A549 treated with ZK216348 at 1 μM for 4 hours (cell line): ENCODE measurements around the gene FBXO27. TPM values are rescaled to one million over a fixed set of nuclear protein-coding genes. Genes with fewer than 3 reads are reported as not detected.

ENCODE experiments used
- total RNA-seq: library from RNA; stranded (reverse); fragments of 200-300 nt; extraction: Qiagen RNA extraction; gene quantifications from 5 replicates; pipeline ENCODE4 v1.2.3, GENCODE V29; 2022; ENCODE audit warnings: low read depth

Gene FBXO27
- 2.7 to 7.5 TPM (median 4.6 TPM) in 5 replicates for total RNA-seq

GRCh38 chr19:39032063-39032918 lies at the start of gene FBXO27:
Gene FBXO27 (minus strand): TSS chr19:39032549. CDS start chr19:39032227, 322 bp downstream.

DNA sequence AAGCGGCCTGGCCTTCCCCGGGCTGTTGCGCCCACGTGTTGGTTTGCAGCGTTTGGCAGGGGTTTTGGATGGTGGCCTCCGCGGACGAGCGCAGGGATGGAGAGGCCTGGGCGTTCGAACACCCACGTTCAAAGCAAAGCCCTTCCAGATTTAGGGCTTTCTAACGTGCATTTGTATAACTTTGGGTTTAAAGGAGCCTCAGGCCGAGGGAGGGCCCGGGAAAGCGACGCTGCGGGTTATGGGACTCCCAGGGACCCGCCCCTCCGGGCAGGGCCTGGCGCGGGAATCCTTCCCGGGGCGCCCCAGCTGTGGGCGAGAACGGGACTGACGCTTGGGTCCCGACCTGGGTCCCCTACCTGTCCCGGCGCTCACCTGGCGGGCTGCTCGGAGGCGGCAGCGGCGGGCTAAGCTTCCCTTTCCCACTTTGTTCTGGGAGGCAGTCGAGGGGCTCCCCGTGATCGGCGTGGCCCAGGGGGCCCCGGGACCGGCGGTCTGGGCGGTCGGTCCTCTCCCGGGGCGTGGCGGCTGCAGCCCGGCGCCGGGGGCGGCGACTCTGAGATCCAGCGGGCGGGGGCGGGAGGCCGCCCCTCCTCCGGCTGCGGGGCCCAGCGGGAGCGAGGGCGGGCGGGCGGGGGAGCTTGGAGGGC lies 57.0 kb downstream of the FBXO27 start, which contains the start of gene FBXO17:
Gene FBXO17, minus strand, starts transcription at position 529 of the 647 bp plus-strand sequence. CDS start 25,423 bp downstream, outside the sequence.

Other genes starting within 250 kb of the FBXO27 start
- not detected in 5 replicates for gene LGALS7B, start 243.3 kb downstream of the FBXO27 start, total RNA-seq
- 0.48 to 1.7 TPM (median 1.2 TPM) in 5 replicates for gene LGALS4, start 219.6 kb downstream of the FBXO27 start, total RNA-seq
- 273 to 379 TPM (median 296 TPM) in 5 replicates for gene ECH1, start 200.8 kb downstream of the FBXO27 start, total RNA-seq
- gene HNRNPL, start 182.6 kb downstream of the FBXO27 start, total RNA-seq, result 295 to 373 TPM (median 340 TPM) in 5 replicates
- gene RINL, start 154.3 kb downstream of the FBXO27 start, total RNA-seq, result 2.2 to 4.9 TPM (median 3.0 TPM) in 5 replicates
- gene SIRT2, start 132.9 kb downstream of the FBXO27 start, total RNA-seq, result 26.5 to 39.2 TPM (median 37.4 TPM) in 5 replicates
- 49.2 to 111 TPM (median 99.2 TPM) in 5 replicates for gene NFKBIB, start 132.6 kb downstream of the FBXO27 start, total RNA-seq
- 0.27 to 1.0 TPM (median 0.95 TPM) in 5 replicates for gene CCER2, start 120.4 kb downstream of the FBXO27 start, total RNA-seq
- 48.7 to 60.6 TPM (median 54.6 TPM) in 5 replicates for gene SARS2, start 101.8 kb downstream of the FBXO27 start, total RNA-seq
- 156 to 292 TPM (median 268 TPM) in 5 replicates for gene MRPS12, start 101.6 kb downstream of the FBXO27 start, total RNA-seq
- gene FBXO17, start 56.8 kb downstream of the FBXO27 start, total RNA-seq, result 60.0 to 90.4 TPM (median 86.0 TPM) in 5 replicates
- 0.14 to 0.23 TPM (median 0.15 TPM) in 3 of 5 replicates, not detected in the others for gene ACP7, start 51.8 kb upstream of the FBXO27 start, total RNA-seq
- gene PAK4, start 93.2 kb upstream of the FBXO27 start, total RNA-seq, result 59.1 to 132 TPM (median 113 TPM) in 5 replicates
- gene NCCRP1, start 164.4 kb upstream of the FBXO27 start, total RNA-seq, result 1.2 to 1.8 TPM (median 1.5 TPM) in 5 replicates
- not detected in 5 replicates for gene SYCN, start 171.7 kb upstream of the FBXO27 start, total RNA-seq
- not detected in 5 replicates for gene IFNL3, start 212.5 kb upstream of the FBXO27 start, total RNA-seq
- not detected in 5 replicates for gene IFNL4, start 216.3 kb upstream of the FBXO27 start, total RNA-seq
- gene IFNL2, start 235.8 kb upstream of the FBXO27 start, total RNA-seq, result not detected in 5 replicates